MV-4-11 (cell line): ENCODE data around the gene SURF1.

ENCODE experiments used
- DNase-seq: peaks from one replicate; lab custom pipeline; 2025; lab: John Stamatoyannopoulos, UW

The SURF1 gene

DNA sequence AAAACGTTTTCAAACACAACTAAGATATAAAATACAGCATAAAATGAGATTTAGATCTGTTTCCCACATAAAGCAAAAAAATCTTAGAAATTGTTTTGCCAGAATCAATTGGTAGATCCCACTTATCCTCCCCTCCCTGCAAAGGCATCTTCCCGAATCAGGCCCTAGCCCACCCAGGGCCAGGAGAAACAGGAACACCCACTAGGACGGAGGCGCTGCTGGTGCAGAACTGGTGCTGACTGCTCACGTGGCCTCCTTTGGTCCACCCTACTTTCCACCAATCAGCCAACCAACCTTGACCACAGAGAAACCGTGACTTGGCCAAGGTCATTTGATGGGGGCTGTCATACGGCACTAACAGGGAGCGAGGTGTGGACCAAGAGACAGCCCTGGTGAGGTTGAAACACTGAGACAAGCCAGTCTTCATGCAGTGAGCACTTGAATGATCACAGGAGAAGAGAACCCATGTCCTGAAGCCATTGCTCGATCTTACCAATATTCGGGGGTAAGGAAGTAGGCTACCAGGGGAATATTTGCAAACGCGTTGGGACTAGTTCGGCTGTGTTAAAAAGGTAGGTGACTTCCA lies 5.3 kb upstream of the SURF1 start:
- no peak for DNase-seq

GRCh38 chr9:133360400-133361393 lies 4.4 kb upstream of the SURF1 start:
- DNase-seq, result peak; percentile 27

GRCh38 chr9:133359399-133360175 lies 3.3 kb upstream of the SURF1 start:
- DNase-seq, result no peak

DNA sequence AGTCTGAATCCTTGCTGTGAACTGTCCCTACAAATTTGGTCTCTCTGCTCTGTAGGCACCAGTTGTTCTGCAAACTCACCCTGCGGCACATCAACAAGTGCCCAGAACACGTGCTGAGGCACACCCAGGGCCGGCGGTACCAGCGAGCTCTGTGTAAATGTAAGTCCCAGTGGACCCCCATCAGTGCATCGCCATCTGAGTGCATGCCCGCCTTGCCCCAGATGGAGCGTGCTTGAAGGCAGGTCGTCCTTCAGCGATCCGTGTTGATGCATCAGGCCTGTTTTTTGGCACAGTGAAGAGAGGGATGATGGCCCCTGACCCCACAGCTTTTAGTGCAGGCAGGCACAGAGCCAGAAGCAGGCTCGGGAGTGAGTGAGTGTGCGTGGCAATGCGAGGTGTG lies 1.4 kb upstream of the SURF1 start:
- no peak for DNase-seq

GRCh38 chr9:133355881-133356357 lies 368 bp downstream of the SURF1 start:
- no peak for DNase-seq

- peak; percentile 92 for DNase-seq
Observed at GRCh38 chr9:133354766-133355165, 1.5 kb downstream of the SURF1 start.

- DNase-seq, result no peak
Observed at GRCh38 chr9:133353548-133353947, 2.7 kb downstream of the SURF1 start.

GRCh38 chr9:133352635-133353340 lies 3.5 kb downstream of the SURF1 start:
- peak; percentile 17 for DNase-seq

DNA sequence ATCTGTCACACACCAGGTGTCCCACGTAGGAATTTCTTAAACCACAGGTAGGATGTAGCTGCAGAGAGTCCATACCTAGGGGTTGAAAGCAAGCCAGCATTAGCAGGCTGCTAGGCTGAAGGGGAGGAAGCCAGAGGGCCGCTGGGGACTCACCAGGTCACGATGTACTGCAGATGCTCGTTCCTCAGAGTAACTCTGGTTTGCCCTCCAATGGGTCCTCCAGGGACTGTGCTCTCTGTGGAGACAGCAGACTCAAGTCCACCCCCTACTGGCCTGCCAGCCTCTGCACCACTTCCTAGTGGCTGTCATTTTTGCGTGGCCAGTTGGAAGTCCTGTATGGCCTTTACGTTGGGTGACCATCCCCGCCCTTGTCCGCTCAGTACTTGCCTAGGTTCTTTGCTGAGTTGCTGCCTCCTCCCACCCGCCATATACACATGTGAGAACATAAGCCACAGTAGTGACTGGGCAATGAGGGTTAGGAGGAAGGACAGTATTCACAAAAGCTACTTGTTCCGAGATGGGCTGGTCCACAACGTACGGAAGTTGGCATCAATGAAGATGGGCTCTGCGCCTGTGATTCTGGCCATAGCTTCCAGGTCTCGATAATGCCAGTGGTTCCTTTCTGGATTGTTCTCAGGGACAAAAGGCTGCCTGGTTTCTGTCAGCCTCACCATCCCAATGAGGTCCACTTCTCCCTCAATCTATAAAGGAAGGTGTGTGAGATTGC lies 4.2 kb downstream of the SURF1 start:
- peak; percentile 84 for DNase-seq

GRCh38 chr9:133351526-133351907 lies 4.8 kb downstream of the SURF1 start:
- DNase-seq, result no peak

GRCh38 chr9:133349965-133350616 lies 6.2 kb downstream of the SURF1 start:
- DNase-seq, result no peak

DNA sequence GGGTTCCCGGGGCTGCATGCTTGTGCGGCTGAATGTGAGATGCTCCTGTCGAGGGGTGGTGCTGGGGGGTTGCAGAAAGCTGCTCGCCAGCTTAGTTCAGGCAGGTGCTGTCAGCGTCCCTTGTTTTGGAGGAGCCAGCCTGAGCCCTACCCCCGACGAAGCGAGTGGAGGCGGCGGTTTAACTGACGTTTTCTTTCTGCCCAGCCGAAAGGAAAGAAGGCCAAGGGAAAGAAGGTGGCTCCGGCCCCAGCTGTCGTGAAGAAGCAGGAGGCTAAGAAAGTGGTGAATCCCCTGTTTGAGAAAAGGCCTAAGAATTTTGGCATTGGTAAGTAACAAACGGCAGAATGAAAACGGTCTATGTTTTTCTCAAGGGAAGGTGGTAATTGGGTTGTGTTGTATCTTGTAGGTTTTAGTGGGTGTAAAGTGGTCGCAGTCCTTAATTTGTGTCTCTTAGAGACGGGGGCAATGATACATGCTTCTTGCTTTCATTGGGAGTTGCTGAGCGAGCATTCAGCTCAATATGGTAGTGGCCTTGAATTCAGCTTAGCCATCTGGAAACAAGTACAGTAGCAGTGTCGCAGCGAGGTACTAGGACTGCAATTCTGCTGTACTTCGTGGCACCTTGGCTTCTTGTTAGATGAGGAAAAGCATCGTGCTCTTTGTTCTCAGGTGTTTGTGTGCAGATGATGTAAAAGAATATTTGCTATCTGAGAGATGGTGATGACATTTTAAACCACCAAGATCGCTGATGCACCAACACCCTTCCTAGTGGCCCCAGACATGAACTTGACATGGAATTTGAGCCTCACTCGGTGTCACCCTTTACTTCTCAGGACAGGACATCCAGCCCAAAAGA lies 7.3 kb downstream of the SURF1 start:
- DNase-seq, result no peak

DNA sequence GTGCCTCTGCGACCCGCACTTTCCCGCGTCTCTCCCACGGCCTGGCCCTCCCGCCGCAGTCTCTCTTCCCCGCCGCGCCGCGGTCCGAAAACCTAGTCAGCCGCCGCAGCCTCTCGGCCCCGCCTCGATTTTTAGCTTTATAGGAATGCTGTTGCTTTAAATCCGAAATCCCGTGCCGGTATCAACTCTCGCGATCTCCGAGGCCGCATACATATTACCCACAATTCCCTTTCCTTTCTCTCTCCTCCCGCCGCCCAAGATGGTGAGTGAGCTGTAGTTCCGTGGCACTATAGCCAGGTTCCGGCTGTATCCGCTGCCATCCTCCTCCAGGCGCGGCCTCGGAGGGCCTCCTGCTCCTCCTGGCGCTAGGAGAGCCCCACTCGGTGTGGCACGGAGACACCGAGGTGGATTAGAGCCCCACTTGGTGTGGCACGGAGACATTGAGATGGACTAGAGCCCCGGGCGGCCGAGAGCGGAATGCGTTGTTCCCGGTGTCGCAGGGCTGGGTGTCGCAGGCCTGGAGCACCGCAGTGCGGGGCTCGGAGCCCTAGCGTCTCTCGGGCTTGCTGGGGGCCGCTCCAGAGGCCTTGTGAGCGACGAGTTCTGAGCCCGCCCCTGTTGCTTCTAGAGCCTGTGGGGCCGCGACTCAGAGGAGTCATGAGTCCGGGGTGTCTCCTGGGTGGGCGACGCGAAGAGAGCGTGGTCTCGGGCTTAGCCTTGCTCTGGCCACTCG lies 8.1 kb downstream of the SURF1 start, which contains the start of the genes MED22 and RPL7A:
TSS of gene MED22 (minus strand) at position 147 of the 733 bp plus-strand sequence. CDS start 1,469 bp downstream, outside the sequence.
TSS of gene RPL7A (plus strand) at position 234 of the 733 bp plus-strand sequence. CDS start at position 260, 26 bp downstream.
- DNase-seq, result peak; percentile 93

GRCh38 chr9:133347515-133347984 lies 8.7 kb downstream of the SURF1 start:
- peak; percentile 29 for DNase-seq

GRCh38 chr9:133346021-133346785 lies 10.1 kb downstream of the SURF1 start:
- DNase-seq, result no peak

DNA sequence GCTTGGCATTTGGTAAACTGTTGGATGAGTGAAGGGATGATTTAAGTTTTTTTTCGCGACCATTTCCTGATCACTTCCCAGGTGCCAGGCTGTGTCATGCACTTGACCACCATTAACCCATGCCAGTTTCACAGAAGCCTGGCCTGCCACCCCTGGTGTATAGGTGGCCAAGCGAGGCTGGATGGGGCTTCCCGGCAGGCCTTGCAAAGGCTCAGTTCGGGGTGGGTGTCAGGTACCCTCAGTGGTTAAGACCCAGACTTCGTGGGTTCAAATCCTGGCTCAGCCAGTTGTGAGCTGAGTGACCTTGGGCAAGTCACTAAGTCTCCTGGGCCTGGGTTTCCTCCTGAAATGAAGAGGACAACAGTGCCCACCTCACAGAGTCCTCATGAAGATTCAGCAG lies 10.7 kb downstream of the SURF1 start:
- DNase-seq, result no peak

- DNase-seq, result no peak
Observed at GRCh38 chr9:133344979-133345378, 11.3 kb downstream of the SURF1 start.

DNA sequence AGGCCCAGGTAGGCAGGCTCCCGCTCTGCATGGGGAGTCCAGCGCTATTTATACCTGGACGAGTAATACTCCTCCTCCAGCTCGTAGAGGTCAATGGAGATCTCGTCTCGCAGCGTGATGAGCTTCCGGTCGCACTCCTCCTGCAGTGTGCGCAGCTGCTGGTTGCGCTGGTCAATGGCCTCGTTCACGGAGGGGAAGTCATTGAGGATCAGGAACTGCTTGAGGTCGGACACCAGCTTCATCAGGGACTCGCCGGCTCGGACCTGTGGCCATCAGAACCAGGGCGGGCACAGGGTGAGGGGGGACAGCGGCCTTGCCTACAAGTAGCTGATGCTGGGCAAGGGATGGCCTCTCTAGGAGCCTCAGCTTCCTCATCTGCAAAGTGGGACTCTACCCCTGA lies 12.2 kb downstream of the SURF1 start:
- DNase-seq, result no peak
